ENCODE data around the gene ANKFN1.

ANKFN1 gene

GRCh38 chr17:56497132-56497531 is 343.9 kb downstream of the ANKFN1 start:
- DNase-seq (ENCODE audit: extremely low read depth in 1 of 2, low read depth in 1 of 2), result no peak

GRCh38 chr17:56499799-56500388 is 346.6 kb downstream of the ANKFN1 start:
- no peak for DNase-seq (ENCODE audit: extremely low read depth in 1 of 2, low read depth in 1 of 2)

GRCh38 chr17:56502120-56502654 is 348.9 kb downstream of the ANKFN1 start:
- no peak for DNase-seq (ENCODE audit: extremely low read depth in 1 of 2, low read depth in 1 of 2)

- DNase-seq (ENCODE audit: extremely low read depth in 1 of 2, low read depth in 1 of 2), result no peak
Measured at GRCh38 chr17:56505154-56505756, 352.0 kb downstream of the ANKFN1 start.

- DNase-seq (ENCODE audit: extremely low read depth in 1 of 2, low read depth in 1 of 2), result no peak
Measured at GRCh38 chr17:56506349-56506748, 353.1 kb downstream of the ANKFN1 start.

- DNase-seq (ENCODE audit: extremely low read depth in 1 of 2, low read depth in 1 of 2), result no peak
Measured at GRCh38 chr17:56510554-56511342, 357.5 kb downstream of the ANKFN1 start.

- no peak for DNase-seq (ENCODE audit: extremely low read depth in 1 of 2, low read depth in 1 of 2)
Measured at GRCh38 chr17:56514264-56514663, 361.0 kb downstream of the ANKFN1 start.

GRCh38 chr17:56514899-56515298 is 361.6 kb downstream of the ANKFN1 start:
- no peak for DNase-seq (ENCODE audit: extremely low read depth in 1 of 2, low read depth in 1 of 2)

GRCh38 chr17:56521414-56522141 is 368.3 kb downstream of the ANKFN1 start:
- DNase-seq (ENCODE audit: extremely low read depth in 1 of 2, low read depth in 1 of 2), result no peak

GRCh38 chr17:56523042-56523441 is 369.8 kb downstream of the ANKFN1 start:
- DNase-seq (ENCODE audit: extremely low read depth in 1 of 2, low read depth in 1 of 2), result no peak

GRCh38 chr17:56528696-56529095 is 375.4 kb downstream of the ANKFN1 start:
- DNase-seq (ENCODE audit: extremely low read depth in 1 of 2, low read depth in 1 of 2), result no peak

GRCh38 chr17:56532926-56533325 is 379.7 kb downstream of the ANKFN1 start:
- no peak for DNase-seq (ENCODE audit: extremely low read depth in 1 of 2, low read depth in 1 of 2)

GRCh38 chr17:56536766-56537165 is 383.5 kb downstream of the ANKFN1 start:
- no peak for DNase-seq (ENCODE audit: extremely low read depth in 1 of 2, low read depth in 1 of 2)

- DNase-seq (ENCODE audit: extremely low read depth in 1 of 2, low read depth in 1 of 2), result no peak
Measured at GRCh38 chr17:56540836-56541235, 387.6 kb downstream of the ANKFN1 start.

- no peak for DNase-seq (ENCODE audit: extremely low read depth in 1 of 2, low read depth in 1 of 2)
Measured at GRCh38 chr17:56543280-56543679, 390.0 kb downstream of the ANKFN1 start.

GRCh38 chr17:56545106-56545505 is 391.8 kb downstream of the ANKFN1 start:
- no peak for DNase-seq (ENCODE audit: extremely low read depth in 1 of 2, low read depth in 1 of 2)

GRCh38 chr17:56545930-56546329 is 392.7 kb downstream of the ANKFN1 start:
- no peak for DNase-seq (ENCODE audit: extremely low read depth in 1 of 2, low read depth in 1 of 2)

GRCh38 chr17:56548661-56549060 is 395.4 kb downstream of the ANKFN1 start:
- DNase-seq (ENCODE audit: extremely low read depth in 1 of 2, low read depth in 1 of 2), result no peak

- no peak for DNase-seq (ENCODE audit: extremely low read depth in 1 of 2, low read depth in 1 of 2)
Measured at GRCh38 chr17:56549501-56549900, 396.2 kb downstream of the ANKFN1 start.

- DNase-seq (ENCODE audit: extremely low read depth in 1 of 2, low read depth in 1 of 2), result no peak
Measured at GRCh38 chr17:56557682-56558081, 404.4 kb downstream of the ANKFN1 start.

- no peak for DNase-seq (ENCODE audit: extremely low read depth in 1 of 2, low read depth in 1 of 2)
Measured at GRCh38 chr17:56558088-56558487, 404.8 kb downstream of the ANKFN1 start.
